ENCODE measurements around the gene BTBD18. TPM values are rescaled to one million over a fixed set of nuclear protein-coding genes. Genes with fewer than 3 reads are reported as not detected.
A peak's percentile ranks its signal among the peaks of the same experiment; 100 is the strongest.

The BTBD18 gene
- total RNA-seq, 1 donor from 2014 or later = not detected

- Mint-ChIP-seq H3K27me3 (ENCODE audit: unreplicated experiment) (peaks cover 3% of the 10 kb centered on the region), H3K4me1 (ENCODE audit: low read depth, unreplicated experiment) (peaks cover 29% of the 10 kb centered on the region), H3K9me3 (ENCODE audit: unreplicated experiment) (no peaks in the 10 kb centered on the region), H3K36me3 (ENCODE audit: unreplicated experiment) (no peaks in the 10 kb centered on the region), H3K4me3 (ENCODE audit: unreplicated experiment) (peak overlapping the region; percentile 5), H3K27ac (ENCODE audit: unreplicated experiment) (peak overlapping the region; percentile 30)
- DNase-seq = no peak
- TF ChIP-seq CTCF (IDR thresholded peaks at IDR 0.05; ENCODE audit: partially characterized antibody, unreplicated experiment) = no peak
These were observed 36.5 kb upstream of the BTBD18 start for GRCh38 chr11:57787920-57788702.

- H3K36me3 Mint-ChIP-seq (ENCODE audit: unreplicated experiment) = no peaks in the 10 kb centered on the region
- H3K9me3 Mint-ChIP-seq (ENCODE audit: unreplicated experiment) = peaks cover 2% of the 10 kb centered on the region
- no peak overlapping the region for H3K27ac Mint-ChIP-seq (ENCODE audit: unreplicated experiment)
- peaks cover 3% of the 10 kb centered on the region for H3K27me3 Mint-ChIP-seq (ENCODE audit: unreplicated experiment)
- H3K4me3 Mint-ChIP-seq (ENCODE audit: unreplicated experiment) = no peak overlapping the region
- no peak for DNase-seq
- H3K4me1 Mint-ChIP-seq (ENCODE audit: low read depth, unreplicated experiment) = peaks cover 32% of the 10 kb centered on the region
- no peak for TF ChIP-seq CTCF (IDR thresholded peaks at IDR 0.05; ENCODE audit: partially characterized antibody, unreplicated experiment)
These were observed 35.5 kb upstream of the BTBD18 start for GRCh38 chr11:57787006-57787604.

GRCh38 chr11:57786436-57786835 lies 34.8 kb upstream of the BTBD18 start:
- H3K27ac Mint-ChIP-seq (ENCODE audit: unreplicated experiment) = no peak overlapping the region
- peaks cover 35% of the 10 kb centered on the region for H3K4me1 Mint-ChIP-seq (ENCODE audit: low read depth, unreplicated experiment)
- peaks cover 3% of the 10 kb centered on the region for H3K27me3 Mint-ChIP-seq (ENCODE audit: unreplicated experiment)

GRCh38 chr11:57785072-57785471 lies 33.5 kb upstream of the BTBD18 start:
- Mint-ChIP-seq H3K36me3 (ENCODE audit: unreplicated experiment) (no peaks in the 10 kb centered on the region), H3K4me1 (ENCODE audit: low read depth, unreplicated experiment) (peaks cover 37% of the 10 kb centered on the region), H3K4me3 (ENCODE audit: unreplicated experiment) (no peak overlapping the region), H3K9me3 (ENCODE audit: unreplicated experiment) (peaks cover 2% of the 10 kb centered on the region), H3K27ac (ENCODE audit: unreplicated experiment) (no peak overlapping the region), H3K27me3 (ENCODE audit: unreplicated experiment) (peaks cover 5% of the 10 kb centered on the region)
- no peak for DNase-seq
- no peak for TF ChIP-seq CTCF (IDR thresholded peaks at IDR 0.05; ENCODE audit: partially characterized antibody, unreplicated experiment)

More at GRCh38 chr11:57786436-57786835, 34.8 kb upstream of the BTBD18 start:
- Mint-ChIP-seq H3K9me3 (ENCODE audit: unreplicated experiment) (peaks cover 2% of the 10 kb centered on the region), H3K36me3 (ENCODE audit: unreplicated experiment) (no peaks in the 10 kb centered on the region), H3K4me3 (ENCODE audit: unreplicated experiment) (no peak overlapping the region)
- DNase-seq = no peak
- TF ChIP-seq CTCF (IDR thresholded peaks at IDR 0.05; ENCODE audit: partially characterized antibody, unreplicated experiment) = no peak

- Mint-ChIP-seq H3K27ac (ENCODE audit: unreplicated experiment) (peak overlapping the region; percentile 56), H3K27me3 (ENCODE audit: unreplicated experiment) (peaks cover 7% of the 10 kb centered on the region), H3K4me1 (ENCODE audit: low read depth, unreplicated experiment) (peaks cover 48% of the 10 kb centered on the region), H3K36me3 (ENCODE audit: unreplicated experiment) (no peaks in the 10 kb centered on the region), H3K4me3 (ENCODE audit: unreplicated experiment) (peak overlapping the region; percentile 53), H3K9me3 (ENCODE audit: unreplicated experiment) (peaks cover 2% of the 10 kb centered on the region)
- no peak for TF ChIP-seq CTCF (IDR thresholded peaks at IDR 0.05; ENCODE audit: partially characterized antibody, unreplicated experiment)
- DNase-seq = no peak
These were observed 29.9 kb upstream of the BTBD18 start for GRCh38 chr11:57781529-57781943.

Data from glutamatergic neuron (in vitro differentiated cells).